ENCODE data around the gene OR9A4.

Gene OR9A4

GRCh38 chr7:141874787-141875186 is 41.4 kb upstream of the OR9A4 start:
- Histone ChIP-seq H3K79me2 (ENCODE audit: insufficient read depth, low read length) (no peaks in the 10 kb centered on the region), H3K4me2 (ENCODE audit: low read depth, low read length, poor library complexity, severe bottlenecking) (no peak overlapping the region), H4K20me1 (ENCODE audit: insufficient read depth, low read length, poor library complexity, severe bottlenecking) (no peaks in the 10 kb centered on the region), H3K9me3 (ENCODE audit: insufficient read depth, low read depth, low read length) (no peaks in the 10 kb centered on the region), H2AFZ (ENCODE audit: low read length) (no peak overlapping the region), H3K9ac (ENCODE audit: low read depth, low read length, poor library complexity, severe bottlenecking) (no peak overlapping the region), H3K4me1 (ENCODE audit: insufficient read depth, low read length, poor library complexity, severe bottlenecking) (no peaks in the 10 kb centered on the region), H3K27me3 (ENCODE audit: insufficient read depth, low read length, poor library complexity, severe bottlenecking) (no peaks in the 10 kb centered on the region), H3K4me3 (ENCODE audit: low read length, poor library complexity, severe bottlenecking) (no peak overlapping the region), H3K9me2 (replicated peaks; ENCODE audit: low read depth, low read length) (no peaks in the 10 kb centered on the region), H3F3A (ENCODE audit: low read depth) (no peaks in the 10 kb centered on the region), H3K36me3 (ENCODE audit: insufficient read depth, low read length) (no peaks in the 10 kb centered on the region)
- TF ChIP-seq CTCF (conservative IDR thresholded peaks at IDR 0.05; ENCODE audit: low read length) (no peak), EZH2phosphoT487 (IDR thresholded peaks at IDR 0.05; ENCODE audit: borderline replicate concordance) (no peak)

GRCh38 chr7:141875453-141875852 is 40.7 kb upstream of the OR9A4 start:
- no peak overlapping the region for H3K4me3 ChIP-seq (ENCODE audit: low read length, poor library complexity, severe bottlenecking)
- no peaks in the 10 kb centered on the region for H4K20me1 ChIP-seq (ENCODE audit: insufficient read depth, low read length, poor library complexity, severe bottlenecking)
- H3K79me2 ChIP-seq (ENCODE audit: insufficient read depth, low read length): no peaks in the 10 kb centered on the region
- H2AFZ ChIP-seq (ENCODE audit: low read length): no peak overlapping the region
- no peak overlapping the region for H3K9ac ChIP-seq (ENCODE audit: low read depth, low read length, poor library complexity, severe bottlenecking)
- no peaks in the 10 kb centered on the region for H3K36me3 ChIP-seq (ENCODE audit: insufficient read depth, low read length)
- H3K4me2 ChIP-seq (ENCODE audit: low read depth, low read length, poor library complexity, severe bottlenecking): no peak overlapping the region
- no peaks in the 10 kb centered on the region for H3K9me3 ChIP-seq (ENCODE audit: insufficient read depth, low read depth, low read length)
- no peak for TF ChIP-seq EZH2phosphoT487 (IDR thresholded peaks at IDR 0.05; ENCODE audit: borderline replicate concordance)
- TF ChIP-seq CTCF (conservative IDR thresholded peaks at IDR 0.05; ENCODE audit: low read length): no peak
- no peaks in the 10 kb centered on the region for H3K4me1 ChIP-seq (ENCODE audit: insufficient read depth, low read length, poor library complexity, severe bottlenecking)
- no peaks in the 10 kb centered on the region for H3K9me2 ChIP-seq (replicated peaks; ENCODE audit: low read depth, low read length)
- no peaks in the 10 kb centered on the region for H3K27me3 ChIP-seq (ENCODE audit: insufficient read depth, low read length, poor library complexity, severe bottlenecking)
- H3F3A ChIP-seq (ENCODE audit: low read depth): no peaks in the 10 kb centered on the region

GRCh38 chr7:141876371-141876770 is 39.8 kb upstream of the OR9A4 start:
- Histone ChIP-seq H3F3A (ENCODE audit: low read depth) (no peaks in the 10 kb centered on the region), H3K4me2 (ENCODE audit: low read depth, low read length, poor library complexity, severe bottlenecking) (no peak overlapping the region), H3K4me3 (ENCODE audit: low read length, poor library complexity, severe bottlenecking) (no peak overlapping the region), H3K4me1 (ENCODE audit: insufficient read depth, low read length, poor library complexity, severe bottlenecking) (no peaks in the 10 kb centered on the region), H3K9me3 (ENCODE audit: insufficient read depth, low read depth, low read length) (no peaks in the 10 kb centered on the region), H3K9me2 (replicated peaks; ENCODE audit: low read depth, low read length) (no peaks in the 10 kb centered on the region), H3K27me3 (ENCODE audit: insufficient read depth, low read length, poor library complexity, severe bottlenecking) (no peaks in the 10 kb centered on the region), H3K79me2 (ENCODE audit: insufficient read depth, low read length) (no peaks in the 10 kb centered on the region), H3K9ac (ENCODE audit: low read depth, low read length, poor library complexity, severe bottlenecking) (no peak overlapping the region), H4K20me1 (ENCODE audit: insufficient read depth, low read length, poor library complexity, severe bottlenecking) (no peaks in the 10 kb centered on the region), H2AFZ (ENCODE audit: low read length) (no peak overlapping the region), H3K36me3 (ENCODE audit: insufficient read depth, low read length) (no peaks in the 10 kb centered on the region)
- TF ChIP-seq CTCF (conservative IDR thresholded peaks at IDR 0.05; ENCODE audit: low read length) (no peak), EZH2phosphoT487 (IDR thresholded peaks at IDR 0.05; ENCODE audit: borderline replicate concordance) (no peak)
